Mucosa of descending colon (tissue), 3 donors: ENCODE results near the gene URB2. TPM values are rescaled to one million over a fixed set of nuclear protein-coding genes. Genes with fewer than 3 reads are reported as not detected.

Experiments used
- ATAC-seq: fragments of 200-7000 bp; cut with Tn5 transposase; one replicate; pipeline ENCODE4 v1.9.1; 2020; ENCODE audit warnings: mild to moderate bottlenecking, moderate library complexity
- DNase-seq, 3 donors: peaks; one replicate each; pipeline ENCODE4 v3.0.0-alpha.2; 2020
- H3K36me3 ChIP-seq: fragments of 200-600 bp; one replicate; pipeline ENCODE4 v1.8.0; 2021; ENCODE audit warnings: low read depth, mild to moderate bottlenecking
- H3K4me1 ChIP-seq: fragments of 200-600 bp; one replicate; pipeline ENCODE4 v1.8.0; 2021; ENCODE audit warnings: low read depth, mild to moderate bottlenecking
- H3K4me3 ChIP-seq: fragments of 200-600 bp; one replicate; pipeline ENCODE4 v1.8.0; 2021; ENCODE audit warnings: mild to moderate bottlenecking
- H3K9me3 ChIP-seq: fragments of 200-600 bp; one replicate; pipeline ENCODE4 v1.8.0; 2021; ENCODE audit warnings: mild to moderate bottlenecking
- intact Hi-C, 2 donors: fragments of 100-400 bp; cut with DNase I in 1 of 2; cut with micrococcal nuclease in 1 of 2; formaldehyde crosslinking; loops; one replicate each; pipeline versions ENCODE4 v1.11.0 to v1.11.1; 2022; cut with DNase I, micrococcal nuclease
- total RNA-seq, 3 donors: library from RNA; stranded (reverse); fragmentation: NEBNext Ultra II Directional in 2 of 3; extraction: Animal tissue kit (Norgen Biotek cat#: 25700) in 2 of 3; gene quantifications; one replicate each; pipeline versions ENCODE4 v1.2.1 to v1.2.4, GENCODE V29; 2021 to 2023
- TF ChIP-seq, protein P1 (sequence below): fragments of 200-600 bp; IDR thresholded peaks from one replicate; pipeline ENCODE4 v1.8.0; 2022; ENCODE audit warnings: antibody characterized with exemption, mild to moderate bottlenecking
- donor health status: DM: no; HTN: no; CAD: no; lungs with moderate emphysema.
- donor health status: DM: no; HTN: no; CAD: no.
- donor health status: DM: no; HTN: yes; CAD: no.

URB2 gene
- total RNA-seq, 3 donors from 2014 or later, result 5.5 to 8.3 (median 6.7) TPM

DNA sequence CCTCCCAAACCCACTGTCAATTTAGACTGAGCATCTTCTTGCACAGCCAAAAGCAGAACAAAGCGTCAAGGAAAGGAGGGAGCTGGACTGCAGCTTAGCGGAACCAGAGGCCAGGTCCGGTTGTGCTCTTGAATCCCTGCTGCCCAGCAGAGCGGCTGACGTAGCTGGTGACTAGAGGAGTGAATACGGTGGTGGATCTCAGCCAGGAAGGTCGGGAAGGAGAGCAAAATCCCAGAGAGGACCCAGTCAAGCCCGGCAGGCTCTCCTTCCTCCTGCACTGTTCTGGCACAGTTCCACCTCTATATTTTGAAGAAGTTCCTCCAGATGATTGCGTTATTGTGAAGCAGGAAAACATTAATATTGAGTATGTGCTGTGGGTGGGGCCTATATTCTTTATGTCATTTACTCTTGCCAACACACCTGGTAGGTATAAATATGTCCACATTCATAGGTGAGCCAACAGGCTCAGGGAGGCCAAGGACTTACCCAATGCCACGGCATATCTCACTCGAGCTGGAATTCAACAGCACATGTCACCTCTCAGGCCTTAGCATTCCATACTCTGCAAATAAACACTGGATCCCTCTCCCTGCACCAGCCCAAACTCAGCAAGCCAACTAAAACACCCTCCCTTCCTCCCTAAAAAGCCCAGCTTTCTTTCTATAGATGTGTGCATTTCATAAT is 43.9 kb upstream of the URB2 start:
- intact Hi-C loops, result no loop called here
- H3K4me1 ChIP-seq, result peaks cover 8% of the 10 kb centered on the region
- H3K4me3 ChIP-seq, result no peak overlapping the region
- DNase-seq, result no peak
- peak; percentile 55 for ATAC-seq
- H3K9me3 ChIP-seq, result no peaks in the 10 kb centered on the region
- TF ChIP-seq, protein P1, sequence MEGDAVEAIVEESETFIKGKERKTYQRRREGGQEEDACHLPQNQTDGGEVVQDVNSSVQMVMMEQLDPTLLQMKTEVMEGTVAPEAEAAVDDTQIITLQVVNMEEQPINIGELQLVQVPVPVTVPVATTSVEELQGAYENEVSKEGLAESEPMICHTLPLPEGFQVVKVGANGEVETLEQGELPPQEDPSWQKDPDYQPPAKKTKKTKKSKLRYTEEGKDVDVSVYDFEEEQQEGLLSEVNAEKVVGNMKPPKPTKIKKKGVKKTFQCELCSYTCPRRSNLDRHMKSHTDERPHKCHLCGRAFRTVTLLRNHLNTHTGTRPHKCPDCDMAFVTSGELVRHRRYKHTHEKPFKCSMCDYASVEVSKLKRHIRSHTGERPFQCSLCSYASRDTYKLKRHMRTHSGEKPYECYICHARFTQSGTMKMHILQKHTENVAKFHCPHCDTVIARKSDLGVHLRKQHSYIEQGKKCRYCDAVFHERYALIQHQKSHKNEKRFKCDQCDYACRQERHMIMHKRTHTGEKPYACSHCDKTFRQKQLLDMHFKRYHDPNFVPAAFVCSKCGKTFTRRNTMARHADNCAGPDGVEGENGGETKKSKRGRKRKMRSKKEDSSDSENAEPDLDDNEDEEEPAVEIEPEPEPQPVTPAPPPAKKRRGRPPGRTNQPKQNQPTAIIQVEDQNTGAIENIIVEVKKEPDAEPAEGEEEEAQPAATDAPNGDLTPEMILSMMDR, result no peak
- H3K36me3 ChIP-seq, result no peaks in the 10 kb centered on the region

DNA sequence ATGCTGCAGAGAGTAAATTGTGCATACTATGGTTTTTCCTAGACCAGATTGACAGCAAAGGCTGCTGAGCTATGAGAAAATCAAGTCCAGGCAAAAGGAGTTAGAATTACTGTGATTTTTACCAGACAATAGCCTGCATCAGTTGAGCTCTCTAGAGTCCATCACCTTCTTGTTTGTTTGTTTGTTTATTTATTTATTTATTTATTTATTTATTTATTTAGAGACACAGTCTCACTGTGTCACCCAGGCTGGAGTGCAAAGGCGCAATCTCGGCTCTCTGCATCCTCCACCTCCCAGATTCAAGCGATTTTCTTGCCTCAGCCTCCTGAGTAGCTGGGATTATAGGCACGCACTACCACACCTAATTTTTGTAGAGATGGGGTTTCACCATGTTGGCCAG is 43.3 kb upstream of the URB2 start:
- TF ChIP-seq, protein P1, result no peak
- intact Hi-C loops, result no loop called here
- no peak for ATAC-seq
- Histone ChIP-seq H3K36me3 (no peaks in the 10 kb centered on the region), H3K9me3 (no peaks in the 10 kb centered on the region), H3K4me3 (no peak overlapping the region), H3K4me1 (peaks cover 8% of the 10 kb centered on the region)
- no peak for DNase-seq

DNA sequence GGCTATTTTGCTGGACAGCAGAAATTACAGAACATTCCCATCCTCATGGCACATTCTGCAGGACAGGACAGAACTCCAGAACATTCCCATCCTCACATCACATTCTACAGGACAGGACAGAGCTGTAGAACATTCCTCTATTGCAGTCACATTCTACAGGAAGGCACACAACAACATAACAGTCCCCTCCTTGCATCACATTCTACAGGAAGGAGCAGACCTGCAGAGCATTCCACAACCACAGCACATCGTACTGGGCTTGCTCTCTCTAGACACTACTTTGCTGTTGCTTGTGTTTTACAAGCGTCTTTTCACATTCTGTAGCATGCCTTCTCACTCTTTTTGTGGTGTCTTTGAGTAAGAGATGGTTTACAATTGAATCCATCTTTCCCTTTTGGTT is 40.7 kb upstream of the URB2 start:
- no peaks in the 10 kb centered on the region for H3K9me3 ChIP-seq
- no peaks in the 10 kb centered on the region for H3K4me1 ChIP-seq
- intact Hi-C loops, result no loop called here
- H3K4me3 ChIP-seq, result no peak overlapping the region
- no peak for ATAC-seq
- H3K36me3 ChIP-seq, result no peaks in the 10 kb centered on the region
- TF ChIP-seq, protein P1, result no peak
- DNase-seq, result no peak

DNA sequence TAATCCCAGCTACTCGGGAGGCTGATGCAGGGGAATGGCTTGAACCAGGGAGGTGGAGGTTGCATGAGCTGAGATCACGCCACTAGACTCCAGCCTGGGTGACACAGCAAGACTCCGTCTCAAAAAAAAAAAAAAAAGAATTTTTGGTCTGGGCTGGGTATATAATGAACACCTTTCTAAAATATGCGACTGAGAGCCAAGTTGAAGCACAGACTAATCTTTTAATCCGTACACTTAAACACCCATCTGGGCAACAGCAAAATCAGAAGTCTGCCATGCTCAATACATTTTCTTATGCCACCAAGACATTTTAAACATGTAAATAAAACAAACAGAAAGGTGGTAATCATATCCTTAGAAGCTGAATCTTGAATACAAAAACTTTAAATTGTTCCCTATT is 35.9 kb upstream of the URB2 start:
- Histone ChIP-seq H3K36me3 (no peaks in the 10 kb centered on the region), H3K4me1 (no peaks in the 10 kb centered on the region), H3K9me3 (no peaks in the 10 kb centered on the region), H3K4me3 (no peak overlapping the region)
- intact Hi-C loops, result no loop called here
- ATAC-seq, result no peak
- TF ChIP-seq, protein P1, result no peak
- DNase-seq, result no peak

DNA sequence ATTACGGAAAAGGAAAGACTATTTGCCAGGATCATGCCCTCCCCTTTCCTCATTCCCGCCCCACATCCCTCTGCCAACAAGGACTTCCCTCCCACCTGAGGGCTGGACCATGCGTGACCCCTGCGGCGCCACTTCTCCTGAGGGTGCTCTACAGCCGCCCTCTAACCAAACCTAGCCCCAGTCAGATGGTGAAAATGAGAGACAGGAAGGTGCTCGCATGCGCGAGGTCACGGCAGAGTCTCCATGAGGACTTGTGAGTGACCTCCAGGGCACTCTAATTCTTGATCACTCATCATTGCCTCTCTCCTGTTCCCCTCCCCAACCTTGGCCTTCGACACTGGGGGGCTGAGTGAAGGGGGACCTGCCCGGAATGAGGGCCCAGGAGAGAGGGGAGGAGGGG is 32.2 kb upstream of the URB2 start:
- Histone ChIP-seq H3K9me3 (no peaks in the 10 kb centered on the region), H3K4me3 (no peak overlapping the region), H3K36me3 (no peaks in the 10 kb centered on the region), H3K4me1 (no peaks in the 10 kb centered on the region)
- intact Hi-C loops, result no loop called here
- no peak for DNase-seq
- no peak for ATAC-seq
- TF ChIP-seq, protein P1, result no peak
